HG02973 (cell line): ENCODE data around the gene FDX2.
"Not testable (repeated sequence)": the region's sequence is repeated elsewhere in the genome, so short reads cannot be mapped to it uniquely, and the experiment has no call there.

Experiments used
- ATAC-seq: cut with Tn5 transposase; IDR thresholded peaks from one replicate; pipeline ENCODE4 v1.9.1; 2021; ENCODE audit warnings: moderate library complexity; ENCODE audit not compliant: unreplicated experiment

The FDX2 gene

DNA sequence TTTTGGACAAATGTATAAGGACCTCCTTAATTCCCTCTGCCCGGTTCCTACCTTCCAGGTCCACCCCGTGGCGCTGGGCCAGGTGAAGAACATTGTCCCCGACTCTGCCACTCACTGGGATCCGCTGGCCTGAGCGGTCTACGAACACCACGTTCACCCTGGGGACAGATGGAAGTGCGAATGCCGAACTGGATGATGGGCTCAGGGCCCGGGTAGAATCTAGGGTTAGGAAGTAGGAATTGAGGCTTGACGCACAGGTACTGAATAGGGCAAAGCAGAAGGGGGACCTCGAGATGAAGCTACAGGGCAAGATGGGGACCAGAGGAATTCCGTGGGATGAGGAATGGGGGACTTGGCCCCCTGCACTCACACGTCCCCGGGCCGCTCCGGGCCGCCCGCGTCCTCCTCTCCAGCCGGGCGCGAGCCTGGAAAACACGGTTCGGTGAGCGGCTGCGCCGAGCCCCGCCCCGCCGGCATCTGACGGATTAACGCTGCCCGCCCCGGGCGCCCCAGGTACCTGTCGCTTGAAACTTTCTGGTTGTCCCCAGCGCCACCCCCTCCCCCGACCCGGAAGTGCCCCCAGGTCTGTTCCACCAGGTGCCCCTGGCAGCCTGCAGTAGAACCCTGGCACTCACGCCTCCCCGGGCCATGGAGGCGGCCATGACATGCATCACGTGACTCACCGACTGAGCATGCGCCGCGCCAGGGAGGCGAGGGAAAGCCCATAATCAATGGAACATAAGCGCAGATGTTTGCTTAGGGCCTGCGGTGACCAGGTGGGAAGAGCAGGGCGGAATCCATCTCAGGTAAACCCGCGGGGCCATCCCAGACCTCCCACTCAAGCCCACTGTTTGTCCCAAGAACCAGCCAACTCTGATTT is at the start of gene FDX2:
Gene FDX2 (minus strand): TSS at position 681 of the 880 bp plus-strand sequence. CDS start 19 bp downstream, at position 662.
- peak; percentile 53 for ATAC-seq

DNA sequence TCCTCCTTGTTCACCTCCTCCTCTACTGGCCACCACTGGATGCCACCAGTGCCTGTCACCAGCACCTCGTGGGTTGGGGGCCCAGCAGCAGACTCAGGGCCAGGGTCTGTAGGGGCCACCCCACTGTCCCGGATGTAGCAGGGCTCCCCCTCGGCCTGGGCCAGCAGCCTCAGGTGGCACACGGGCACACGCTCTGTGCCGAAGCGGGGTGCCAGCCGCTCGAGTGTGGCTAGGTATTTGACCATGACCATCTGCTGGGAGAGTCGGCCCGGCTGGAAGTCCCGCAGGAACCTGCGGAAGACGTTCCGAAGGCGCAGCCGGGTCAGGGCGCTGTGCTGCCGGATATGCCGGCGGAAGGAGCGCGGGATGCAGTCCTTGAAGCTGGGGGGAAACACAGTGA is 49.7 kb upstream of the FDX2 start:
- no peak for ATAC-seq

DNA sequence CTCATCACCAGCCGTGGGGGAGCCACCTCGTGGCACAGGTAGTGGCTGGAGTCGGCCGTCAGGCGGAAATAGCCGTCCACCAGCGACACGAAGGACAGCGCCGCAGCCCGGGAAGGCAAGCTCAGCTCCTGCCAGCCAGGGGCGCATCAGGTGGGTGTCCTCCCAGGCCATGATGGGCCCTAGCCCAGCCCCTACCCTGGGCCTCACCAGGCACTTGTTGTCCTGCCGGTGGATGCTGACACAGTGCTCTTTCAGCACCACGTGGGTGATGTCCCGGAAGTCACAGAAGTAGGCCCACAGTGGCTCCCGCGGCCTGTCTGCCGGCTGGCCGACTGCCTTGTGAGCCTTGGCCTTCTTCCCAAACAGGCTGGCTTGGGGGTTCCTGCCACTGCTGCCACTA is 48.8 kb upstream of the FDX2 start:
- no peak for ATAC-seq

DNA sequence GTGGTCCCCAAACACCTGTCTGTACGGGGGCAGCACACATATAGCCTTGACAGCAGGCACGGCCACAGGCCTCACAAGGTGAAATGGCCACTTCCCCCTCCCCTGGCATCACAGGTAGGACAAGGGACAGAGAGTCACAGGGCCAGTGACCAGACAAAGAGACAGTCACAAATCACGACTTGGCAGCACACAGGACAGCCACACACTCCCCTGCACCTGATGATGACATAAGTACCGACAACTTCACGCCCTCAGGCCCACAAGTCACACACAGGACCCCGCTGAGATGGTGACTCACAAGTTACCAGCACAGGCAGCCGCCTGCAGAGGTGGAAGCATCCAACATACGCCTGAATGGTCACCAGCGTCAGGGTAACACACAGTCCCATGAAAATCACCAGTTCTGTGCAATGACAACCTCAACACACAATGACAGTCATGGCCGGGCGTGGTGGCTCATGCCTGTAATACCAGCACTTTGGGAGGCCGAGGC is 48.0 kb upstream of the FDX2 start:
- no peak for ATAC-seq

DNA sequence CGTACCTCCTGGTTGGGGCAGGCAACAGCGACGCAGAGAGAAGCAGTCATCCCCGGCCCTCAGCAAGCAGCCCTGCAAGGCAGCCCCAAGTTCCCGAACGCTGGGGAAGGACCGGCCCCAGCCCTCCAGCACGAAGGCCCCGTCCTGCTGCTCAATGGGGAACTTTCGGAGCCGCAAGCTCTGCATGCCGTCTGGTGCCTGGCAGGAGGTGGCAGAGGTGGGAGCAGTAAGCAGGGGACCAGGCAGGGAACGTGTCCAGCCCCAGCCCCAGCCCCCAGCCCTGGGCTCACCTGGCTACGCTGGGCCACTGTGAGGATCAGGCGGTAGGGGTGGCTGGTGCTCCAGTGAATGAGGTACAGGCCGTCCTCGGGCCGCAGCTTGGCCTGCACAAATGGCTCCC is 46.4 kb upstream of the FDX2 start:
- ATAC-seq, result no peak

DNA sequence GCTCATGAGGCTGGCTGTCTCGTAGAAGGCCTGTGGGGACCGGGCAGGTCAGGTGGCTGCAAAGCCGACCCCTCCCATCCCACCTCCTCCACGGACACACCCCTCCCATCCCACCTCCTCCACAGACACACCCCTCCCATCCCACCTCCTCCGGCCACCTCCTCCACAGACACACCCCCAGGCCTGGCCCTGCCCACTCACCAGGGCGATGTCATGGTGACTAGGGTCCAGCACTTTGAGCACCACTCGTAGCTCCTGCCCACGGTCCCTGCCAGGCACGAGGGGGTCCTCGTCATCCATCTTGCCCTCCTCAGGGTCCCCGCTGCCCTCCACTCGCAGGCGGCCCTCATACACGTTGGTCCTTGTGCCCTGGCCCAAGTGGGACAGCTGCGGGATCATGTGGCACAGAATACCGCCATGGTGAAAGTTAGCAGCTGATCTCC is 45.8 kb upstream of the FDX2 start:
- no peak for ATAC-seq

DNA sequence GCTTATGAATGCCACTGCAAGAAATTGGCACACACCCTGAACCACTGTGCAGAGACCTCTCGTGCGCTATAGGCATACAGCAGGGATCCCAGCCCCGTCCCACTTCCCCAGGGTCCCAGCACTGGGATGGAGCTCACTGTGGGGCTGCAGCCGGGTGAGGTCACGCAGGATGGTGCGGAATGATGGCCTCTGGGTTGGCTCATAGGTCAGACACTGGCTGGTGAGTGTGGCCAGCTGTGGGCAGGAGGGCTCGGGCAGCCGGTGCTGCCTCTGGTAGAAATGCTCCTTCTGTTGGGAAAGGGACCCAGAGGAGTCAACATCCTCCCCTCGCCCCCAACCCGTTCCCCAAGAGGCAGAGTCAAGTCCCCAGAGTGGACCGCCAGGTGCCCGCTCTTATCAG is 40.6 kb upstream of the FDX2 start:
- no peak for ATAC-seq

DNA sequence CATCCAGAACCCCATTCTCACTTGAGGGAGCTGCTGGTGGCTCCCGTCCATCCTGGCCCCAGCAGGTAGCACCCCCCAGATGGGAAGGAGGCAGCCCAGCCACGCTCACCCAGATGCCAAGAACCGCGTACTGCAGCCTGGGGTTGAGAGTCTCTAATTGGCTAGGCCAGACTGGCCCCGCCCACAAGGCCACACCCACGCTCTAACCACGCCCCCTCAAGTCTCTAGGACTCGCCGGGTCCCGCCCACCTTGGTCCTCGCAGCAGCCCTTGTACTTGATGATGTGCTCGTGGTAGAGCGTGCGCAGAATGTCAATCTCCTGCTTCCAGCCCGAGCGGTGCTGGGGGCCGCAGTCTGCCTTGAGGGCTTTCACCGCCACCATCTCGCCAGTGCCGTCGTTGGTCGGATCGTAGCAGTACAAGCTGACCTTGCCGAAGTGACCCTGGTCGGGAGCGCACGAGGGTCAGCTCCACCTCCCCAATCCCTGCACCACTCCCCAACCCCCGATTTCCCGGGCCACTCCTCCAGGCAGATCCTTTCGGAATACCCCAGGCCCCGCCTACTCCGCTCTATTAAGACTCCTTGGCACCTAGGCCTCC is 38.1 kb upstream of the FDX2 start:
- no peak for ATAC-seq

DNA sequence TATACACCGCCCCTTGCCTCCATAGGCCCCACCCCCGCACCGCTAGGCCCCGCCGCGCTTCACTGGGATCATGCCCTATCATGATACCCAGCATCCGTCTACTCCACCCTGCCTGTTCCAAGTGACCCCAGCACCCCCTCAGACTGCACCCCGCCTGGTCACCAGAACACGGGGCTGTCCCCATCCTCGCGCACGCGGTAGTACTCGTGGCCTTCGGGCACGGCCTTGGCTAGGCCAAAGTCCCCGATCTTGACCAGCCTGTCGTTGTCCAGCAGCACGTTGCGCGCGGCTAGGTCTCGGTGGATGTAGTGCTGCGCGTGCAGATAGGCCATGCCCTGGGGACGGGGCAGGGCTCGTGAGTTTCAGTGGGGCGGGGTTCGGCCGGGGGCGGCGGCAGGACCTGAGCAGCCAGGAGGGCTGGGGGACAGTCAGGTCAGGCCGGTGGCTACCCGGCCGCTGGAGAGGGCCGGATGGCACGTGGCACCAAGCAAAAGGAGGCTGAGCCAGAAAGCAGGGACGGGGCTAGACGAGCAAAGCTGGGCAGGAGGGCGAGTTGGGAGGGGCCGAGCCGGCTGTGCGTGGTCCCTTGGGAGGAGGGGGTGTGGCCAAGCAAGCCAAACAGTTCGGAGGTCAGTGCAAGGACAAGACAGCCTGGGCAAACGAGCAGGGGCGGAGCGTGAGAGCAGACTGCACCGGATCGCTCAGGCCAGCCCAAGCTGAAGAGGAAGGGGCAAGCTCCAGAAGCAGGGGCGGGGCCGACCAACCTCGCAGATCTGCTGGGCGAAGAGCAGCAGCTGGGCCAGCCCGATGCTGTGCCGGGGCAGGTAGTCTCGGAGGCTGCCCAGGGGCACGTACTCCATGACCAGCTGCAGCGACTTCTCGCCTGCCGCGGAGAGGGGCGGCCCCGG is 37.2 kb upstream of the FDX2 start:
- ATAC-seq, result no peak

DNA sequence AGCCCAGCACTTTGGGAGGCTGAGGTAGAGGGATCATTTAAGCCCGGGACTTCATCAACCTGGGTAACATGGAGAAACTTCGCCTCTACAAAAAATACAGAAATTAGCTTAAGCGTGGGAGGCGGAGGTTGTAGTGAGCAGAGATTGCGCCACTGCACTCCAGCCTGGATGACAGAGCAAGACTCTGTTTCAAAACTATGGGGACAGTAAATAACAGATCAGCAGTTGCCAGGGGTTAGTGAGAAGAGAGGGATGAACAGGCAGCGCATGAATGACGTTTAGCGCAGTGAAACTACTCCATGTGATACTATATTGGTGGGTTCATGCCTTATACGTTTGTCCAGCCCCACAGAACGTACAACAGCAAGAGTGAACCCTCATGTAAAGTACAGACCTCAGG is 30.7 kb upstream of the FDX2 start:
- ATAC-seq, result no peak

DNA sequence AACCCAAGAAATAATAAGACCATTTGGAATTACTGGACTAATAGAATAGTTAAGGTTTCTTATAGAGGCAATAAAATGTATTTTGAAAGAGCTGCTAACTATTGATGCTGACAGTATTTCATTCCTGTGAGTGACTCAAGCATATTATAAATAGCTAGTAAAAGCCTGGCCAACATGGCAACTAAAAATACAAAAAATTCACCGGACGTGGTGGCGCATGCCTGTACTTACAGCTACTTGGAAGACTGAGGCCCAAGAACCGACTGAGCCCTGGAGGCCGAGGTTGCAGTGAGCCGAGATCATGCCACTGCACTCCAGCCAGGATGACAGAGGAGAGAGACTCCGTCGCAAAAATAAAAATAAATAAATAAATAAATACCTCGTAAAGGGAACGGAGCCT is 29.0 kb upstream of the FDX2 start:
- no peak for ATAC-seq

DNA sequence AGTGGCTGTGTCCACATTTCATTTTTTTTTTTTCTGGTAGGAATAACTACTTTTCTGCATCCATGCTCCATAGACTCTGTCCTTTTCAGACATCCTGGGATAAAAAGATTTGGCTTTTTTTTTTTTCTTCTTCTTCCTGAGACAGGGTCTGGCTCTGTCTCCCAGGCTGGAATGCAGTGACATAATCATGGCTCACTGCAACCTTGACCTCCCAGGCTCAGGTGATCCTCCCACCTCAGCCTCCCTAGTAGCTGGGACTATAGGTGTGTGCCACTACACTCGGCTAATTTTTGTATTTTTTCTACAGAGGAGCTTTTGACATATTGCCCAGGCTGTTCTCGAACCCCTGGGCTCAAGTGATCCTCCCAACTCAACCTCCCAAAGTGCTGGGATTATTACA is 27.7 kb upstream of the FDX2 start:
- no peak for ATAC-seq

DNA sequence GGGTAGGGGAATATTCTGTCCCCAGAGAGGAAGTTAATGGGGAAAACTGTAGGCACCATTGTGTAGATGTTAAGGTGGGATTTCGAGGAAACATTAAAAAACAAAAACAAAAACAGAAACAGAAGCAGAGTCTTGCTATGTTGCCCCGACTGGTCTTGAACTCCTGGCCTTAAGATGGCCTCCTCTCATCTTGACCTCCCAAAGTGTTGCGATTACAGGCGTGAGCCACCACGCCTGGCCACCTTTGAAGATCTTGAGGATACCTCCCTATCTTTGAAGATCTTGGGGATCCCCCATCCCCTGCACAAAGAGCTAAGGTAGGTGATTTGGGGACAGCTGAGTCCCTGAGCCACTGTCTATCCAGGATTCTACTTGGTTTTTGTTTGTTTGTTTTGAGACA is 24.2 kb upstream of the FDX2 start:
- no peak for ATAC-seq

DNA sequence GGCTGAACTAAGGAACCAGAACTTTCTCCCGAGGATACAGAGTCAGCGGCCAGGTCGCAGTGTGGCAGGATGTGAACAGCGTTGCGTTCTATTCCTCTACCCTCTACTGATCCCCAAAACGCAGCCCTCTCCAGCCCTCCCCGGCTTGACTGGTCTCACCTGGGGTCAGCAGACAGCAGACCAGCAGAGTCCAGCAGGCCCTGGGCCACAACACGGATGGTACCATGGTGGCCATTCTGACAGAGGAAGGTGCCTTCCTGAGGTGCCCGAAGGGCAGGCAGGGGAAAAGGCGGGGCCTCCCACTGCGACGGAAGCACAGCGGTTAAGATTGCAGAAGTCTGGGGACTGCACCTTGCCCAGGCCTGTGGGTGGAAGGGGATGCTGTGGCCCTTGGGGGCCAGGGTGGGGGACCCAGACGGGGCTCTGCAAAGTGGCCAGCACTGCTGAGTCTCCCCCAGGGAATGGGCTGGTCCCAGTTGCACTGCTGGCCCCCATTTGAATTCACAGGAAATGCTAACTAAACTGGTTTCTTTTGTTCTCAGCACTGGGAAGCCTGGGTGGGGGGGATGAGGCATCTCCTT is 23.7 kb upstream of the FDX2 start, which contains the start of gene ICAM3:
Gene ICAM3 (minus strand): TSS at position 245 of the 581 bp plus-strand sequence. CDS start 10 bp downstream, at position 235.
- no peak for ATAC-seq

DNA sequence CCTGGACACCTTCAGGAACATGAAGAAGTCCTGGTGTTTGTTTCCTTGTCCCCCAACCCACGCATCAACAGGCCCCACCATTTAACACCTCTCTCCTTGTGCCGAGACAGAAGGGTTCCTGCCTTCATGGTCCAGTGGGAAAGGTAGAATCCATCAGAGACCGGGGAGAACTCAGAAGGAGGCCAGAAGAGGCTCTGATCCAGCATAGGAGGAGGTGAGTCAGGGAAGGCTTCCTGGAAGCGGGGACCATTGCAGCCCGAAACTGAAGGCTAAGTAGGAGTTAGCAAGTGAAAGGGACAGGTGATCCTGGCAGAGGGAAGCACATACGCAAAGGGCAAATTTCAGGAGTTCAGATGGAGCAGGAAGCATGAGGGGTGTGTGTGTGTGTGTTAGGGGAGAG is 23.1 kb upstream of the FDX2 start:
- no peak for ATAC-seq

DNA sequence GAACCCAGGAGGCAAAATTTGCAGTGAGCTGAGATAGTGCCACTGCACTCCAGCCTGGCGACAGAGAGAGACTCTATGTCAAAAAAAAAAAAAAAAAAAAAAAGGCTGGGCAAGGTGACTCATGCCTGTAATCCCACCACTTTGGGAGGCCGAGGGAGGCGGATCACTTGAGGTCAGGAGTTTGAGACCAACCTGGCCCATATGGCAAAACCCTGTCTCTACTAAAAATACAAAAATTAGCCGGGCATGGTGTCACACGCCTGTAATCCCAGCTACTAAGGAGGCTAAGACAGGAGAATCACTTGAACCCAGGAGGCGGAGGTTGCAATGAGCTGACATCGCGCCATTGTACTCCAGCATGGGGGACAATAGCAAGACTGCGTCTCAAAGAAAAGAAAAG is 20.9 kb upstream of the FDX2 start:
- not testable (repeated sequence) for ATAC-seq

DNA sequence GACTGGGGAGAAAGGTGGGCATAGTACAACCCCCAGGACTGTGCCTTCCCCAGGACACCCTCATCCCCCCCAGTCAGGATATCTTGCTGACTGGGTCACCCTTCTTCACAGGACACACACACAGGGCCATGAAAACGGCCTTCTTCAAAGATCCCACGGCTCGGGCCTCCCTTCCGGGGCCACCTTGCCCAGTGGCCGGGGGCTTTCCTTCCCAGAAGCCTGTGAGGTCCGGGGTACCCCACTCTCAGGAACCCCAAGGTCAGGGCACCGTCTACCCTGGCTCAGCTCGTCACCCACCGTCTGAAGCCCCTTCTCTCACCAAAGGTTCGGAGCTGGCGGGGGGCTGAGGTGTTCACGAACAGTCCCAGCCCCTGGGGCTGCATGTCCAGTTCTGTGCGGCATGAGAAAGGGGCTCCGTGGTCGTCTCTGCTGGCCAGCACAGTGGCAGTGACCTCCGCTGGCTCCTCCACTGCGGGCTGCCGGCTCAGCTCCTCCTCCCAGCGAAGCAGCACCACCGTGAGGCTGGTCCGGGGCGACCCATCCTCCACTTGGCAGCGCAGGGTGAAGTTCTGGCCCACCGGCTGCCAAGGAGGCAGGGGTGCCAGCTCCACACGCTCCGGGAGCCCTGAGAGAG is 19.7 kb upstream of the FDX2 start:
- no peak for ATAC-seq

DNA sequence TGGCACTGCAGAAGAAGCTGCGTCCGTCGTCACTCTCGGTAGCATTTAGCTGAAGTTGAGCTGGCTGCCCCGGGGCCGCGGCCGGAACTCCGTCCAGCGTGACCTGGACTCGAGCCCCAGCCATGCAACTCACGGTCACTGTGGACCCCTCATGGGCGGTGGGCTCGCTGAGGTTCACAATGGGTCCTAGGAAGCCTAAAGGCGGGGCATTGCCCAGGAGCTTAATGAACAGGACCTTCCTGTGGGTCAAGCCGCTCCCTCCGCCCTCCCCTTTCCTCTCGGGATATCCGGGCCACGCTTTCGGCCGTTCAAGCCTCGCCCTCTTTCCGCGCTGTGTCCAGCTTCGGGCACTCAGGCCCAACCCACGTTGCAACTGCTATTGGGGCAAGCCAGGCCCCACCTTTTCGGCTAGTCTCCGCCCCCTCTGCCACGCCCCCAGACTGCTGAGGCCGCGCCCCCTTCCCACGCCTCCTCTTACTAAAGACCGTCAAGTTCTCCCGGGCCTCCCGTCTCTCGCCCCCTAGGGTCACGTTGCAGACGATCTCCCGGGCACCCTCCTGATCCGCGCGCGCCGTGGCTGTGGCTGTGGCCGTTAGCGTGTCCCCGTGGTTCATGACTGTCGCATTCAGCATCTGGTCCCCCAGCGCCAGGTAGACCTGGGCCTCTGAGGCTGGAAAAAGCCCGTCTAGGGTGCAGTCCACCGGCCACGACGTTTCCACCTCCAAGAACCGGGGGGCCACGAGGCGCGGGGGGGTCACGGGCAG is 19.0 kb upstream of the FDX2 start:
- ATAC-seq, result no peak

DNA sequence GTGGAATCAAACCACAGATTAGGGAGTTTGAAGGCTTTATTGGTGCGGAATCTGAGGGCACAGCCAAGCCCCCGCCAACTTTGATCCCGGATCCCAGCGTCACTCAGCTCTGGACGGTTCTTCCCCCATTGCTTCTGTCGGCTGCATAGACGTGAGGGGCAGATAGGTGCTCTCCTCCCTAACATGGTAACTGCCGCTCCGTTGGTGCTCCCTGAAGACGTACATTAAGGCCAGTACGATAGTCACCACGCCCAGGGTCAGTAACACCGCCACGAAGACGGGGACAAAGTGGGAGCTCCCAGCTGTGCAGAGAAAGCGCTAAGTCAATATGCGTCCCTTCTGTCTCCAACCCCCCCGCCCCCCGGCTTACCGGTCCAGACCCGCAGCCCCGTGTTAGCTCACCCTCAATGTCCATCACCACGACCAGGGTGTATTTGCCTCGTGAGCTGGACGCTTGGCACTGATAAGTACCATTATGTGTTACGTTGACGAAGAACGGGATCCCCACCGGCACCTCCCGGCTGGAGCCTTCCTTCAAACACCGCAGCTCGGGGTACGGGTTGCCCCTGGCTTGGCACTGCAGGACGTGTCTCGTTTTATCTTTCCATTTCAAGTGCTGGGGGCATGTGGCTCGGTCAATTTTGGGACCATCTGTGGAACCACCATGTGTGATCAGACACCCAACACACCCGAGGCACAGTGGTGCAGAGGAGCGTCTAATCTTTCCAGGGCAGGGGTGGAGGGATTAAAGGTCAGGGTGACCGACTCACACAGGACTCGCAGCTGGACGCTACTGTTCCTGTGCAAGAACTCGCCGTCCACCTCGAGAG is 18.2 kb upstream of the FDX2 start:
- ATAC-seq, result no peak
